ENCODE data around the gene EARS2. TPM values are rescaled to one million over a fixed set of nuclear protein-coding genes. Genes with fewer than 3 reads are reported as not detected.

The EARS2 gene
- total and polyA plus RNA-seq, 2 of the 8 experiments (the other 6 are each of a cell fraction or from before 2014, with no cell fraction given): 47.8 to 111 TPM

DNA sequence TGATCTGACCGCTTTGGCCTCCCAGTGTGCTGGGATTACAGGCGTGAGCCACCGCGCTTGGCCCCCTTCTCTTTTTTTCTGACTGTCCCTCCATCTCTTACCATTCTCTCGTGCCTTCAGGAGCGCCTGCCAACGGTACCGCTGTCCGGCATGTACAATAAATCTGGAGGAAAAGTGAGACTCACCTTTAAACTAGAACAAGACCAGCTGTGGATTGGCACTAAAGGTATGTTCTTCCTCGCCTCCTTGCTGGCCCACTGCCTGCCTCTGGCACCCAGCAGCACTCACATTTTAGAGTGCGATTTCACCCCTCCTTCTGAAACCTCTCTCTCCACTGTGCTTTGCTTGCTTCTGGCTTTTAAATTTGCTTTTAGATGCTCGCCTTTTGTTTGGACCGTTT is 5.4 kb upstream of the EARS2 start:
- CTCF ChIA-PET (ENCODE audit: partially characterized antibody): interaction anchor here (1.2 kb wide), 1 partner anchor 34 kb away, joined by 4 read pairs; no protein-coding TSS in a partner anchor
- peaks cover 40 to 80% (median 73%) of the 10 kb centered on the region in 4 experiments for H3K36me3 ChIP-seq (ENCODE audit: control insufficient read depth in 2 of 4, insufficient read depth in 4 of 4, low read length in 3 of 4)
- H4K5ac ChIP-seq (ENCODE audit: insufficient read length, low read depth, low read length): no peak overlapping the region
- no peak overlapping the region for H3K4me3 ChIP-seq (ENCODE audit: extremely low read depth in 1 of 4, insufficient read depth in 2 of 4, low read depth in 3 of 4, low read length in 4 of 4)
- no peak overlapping the region for H3K18ac ChIP-seq (ENCODE audit: extremely low read depth, low read length)
- H2BK5ac ChIP-seq (ENCODE audit: low read depth, low read length): no peak overlapping the region
- H3K4ac ChIP-seq (replicated peaks; ENCODE audit: insufficient read length, low read depth, low read length): no peak overlapping the region
- no peak overlapping the region for H4K91ac ChIP-seq (replicated peaks; ENCODE audit: insufficient read length, low read length)
- H3K14ac ChIP-seq (ENCODE audit: insufficient read length): no peak overlapping the region
- H3K4me1 ChIP-seq (replicated peaks in 1 of 4; ENCODE audit: control insufficient read depth in 3 of 4, insufficient read depth in 4 of 4, low read length in 3 of 4): no peaks in the 10 kb centered on the region; a peak in 1 of 7 replicates
- H3K79me2 ChIP-seq (ENCODE audit: control insufficient read depth in 1 of 2, insufficient read depth in 2 of 2, low read length in 2 of 2): peaks cover 0 to 38% of the 10 kb centered on the region in 2 experiments
- H3K56ac ChIP-seq (replicated peaks; ENCODE audit: insufficient read length, low read depth, low read length): no peak overlapping the region
- no peak overlapping the region for H2BK20ac ChIP-seq (ENCODE audit: low read length)
- H4K8ac ChIP-seq (ENCODE audit: extremely low read depth, insufficient read depth, low read length): no peak overlapping the region
- POLR2A ChIA-PET (ENCODE audit: partially characterized antibody): interaction anchor here (0.8 to 1.0 kb wide), 2 partner anchors 31 to 78 kb away, joined by 3 read pairs; no protein-coding TSS in a partner anchor
- no peak overlapping the region for H3K4me2 ChIP-seq (ENCODE audit: insufficient read depth in 1 of 2, low read depth in 2 of 2, low read length in 2 of 2)
- H3K9ac ChIP-seq (replicated peaks in 1 of 4; ENCODE audit: extremely low read depth in 1 of 4, low read depth in 3 of 4, low read length in 3 of 4): no peak overlapping the region
- no peaks in the 10 kb centered on the region for H3K23me2 ChIP-seq (ENCODE audit: low read depth, low read length)
- no peak overlapping the region for H3K23ac ChIP-seq (ENCODE audit: insufficient read length)
- FAIRE-seq (no peak), DNase-seq (ENCODE audit: low read depth in 1 of 2, low spot score in 2 of 2) (no peak)
- H3K27me3 ChIP-seq (replicated peaks in 1 of 4; ENCODE audit: control insufficient read depth in 3 of 4, extremely low read depth in 1 of 4, insufficient read depth in 3 of 4, low read length in 3 of 4): no peaks in the 10 kb centered on the region
- H3K27ac ChIP-seq (ENCODE audit: low read depth, low read length): no peak overlapping the region
- peaks cover 4 to 6% of the 10 kb centered on the region in 2 experiments for H4K20me1 ChIP-seq (replicated peaks in 1 of 2; ENCODE audit: control insufficient read depth in 1 of 2, insufficient read depth in 2 of 2, low read length in 2 of 2)
- WGBS, 2 experiments (ENCODE audit: extremely low coverage in 1 of 2, insufficient coverage in 1 of 2, insufficient read length in 1 of 2, insufficient replicate concordance in 2 of 2, low coverage in 1 of 2, low lambda C conversion rate in 2 of 2, missing lambda C conversion rate in 1 of 2): 93% methylated on average over 13 of the region's 13 CpGs; no CpG with 5 or more reads in 1 of the 2 experiments
- no peaks in the 10 kb centered on the region for H3K79me1 ChIP-seq (ENCODE audit: low read depth, low read length)
- no peak overlapping the region for H2BK15ac ChIP-seq (ENCODE audit: low read length)
- no peak overlapping the region for H2AK5ac ChIP-seq (ENCODE audit: low read depth, low read length)
- H2BK120ac ChIP-seq (replicated peaks; ENCODE audit: low read depth, low read length): no peak overlapping the region
- no peak overlapping the region for H2BK12ac ChIP-seq (ENCODE audit: low read depth, low read length)
- H2AFZ ChIP-seq (ENCODE audit: low read length): no peak overlapping the region
- no peaks in the 10 kb centered on the region for H3K9me3 ChIP-seq (ENCODE audit: insufficient read depth in 2 of 2, low read depth in 1 of 2, low read length in 1 of 2)
- no peak for TF ChIP-seq RFX5 (IDR thresholded peaks at IDR 0.05; ENCODE audit: borderline replicate concordance, low read depth, low read length)
